Naive thymus-derived CD4-positive, alpha-beta T cell (primary cell): ENCODE measurements around the gene AZIN2. TPM values are rescaled to one million over a fixed set of nuclear protein-coding genes. Genes with fewer than 3 reads are reported as not detected.

ENCODE experiments used
- ATAC-seq: fragments of 150-1000 bp; cut with Tn5 transposase; 2 replicates; pipeline ENCODE4 v1.10.0; 2021; ENCODE audit warnings: mild to moderate bottlenecking, moderate library complexity
- CTCF ChIA-PET: fragments of 350-600 bp; sonication (Branson Sonifier 250); formaldehyde crosslinking; loops from one replicate; lab custom pipeline; 2021; ENCODE audit warnings: antibody characterized with exemption; lab: Charles Lee
- POLR2A ChIA-PET: fragments of 350-600 bp; sonication (Branson Sonifier 250); formaldehyde crosslinking; loops from one replicate; lab custom pipeline; 2021; ENCODE audit warnings: antibody characterized with exemption, inconsistent platforms; lab: Charles Lee
- DNase-seq, 9 donors: peaks; one replicate each; pipeline versions ENCODE4 v3.0.0 to v3.0.0-alpha.2; 2020 to 2022; ENCODE audit warnings: mixed read lengths in 1 of 9
- H3K27ac ChIP-seq: one replicate; pipeline ENCODE4 v1.7.0; 2013; ENCODE audit warnings: mild to moderate bottlenecking, low read depth, low read length, moderate library complexity
- H3K27me3 ChIP-seq, 2 donors: one replicate each; pipeline ENCODE4 v1.7.0; 2013; ENCODE audit warnings: low read length in 2 of 2, mild to moderate bottlenecking in 2 of 2, moderate library complexity in 2 of 2; ENCODE audit not compliant: control insufficient read depth in 2 of 2, insufficient read depth in 2 of 2
- H3K36me3 ChIP-seq, 3 experiments: 1 replicate in 2 of 3; 2 replicates in 1 of 3; pipeline ENCODE4 v1.7.0; 2013; ENCODE audit warnings: low read length in 3 of 3, mild to moderate bottlenecking in 3 of 3, moderate library complexity in 1 of 3; ENCODE audit not compliant: insufficient read depth in 3 of 3, control insufficient read depth in 2 of 3
- H3K4me1 ChIP-seq, 2 donors: one replicate each; pipeline ENCODE4 v1.7.0; 2013; ENCODE audit warnings: low read length in 2 of 2, mild to moderate bottlenecking in 2 of 2, moderate library complexity in 1 of 2; ENCODE audit not compliant: control insufficient read depth in 2 of 2, insufficient read depth in 2 of 2
- H3K4me3 ChIP-seq: 2 replicates; pipeline ENCODE4 v1.7.0; 2013; ENCODE audit warnings: mild to moderate bottlenecking, low read length
- H3K9me3 ChIP-seq, 3 experiments: 1 replicate in 2 of 3; 2 replicates in 1 of 3; pipeline ENCODE4 v1.7.0; 2013; ENCODE audit warnings: low read length in 3 of 3; ENCODE audit not compliant: control insufficient read depth in 2 of 3
- H3K27ac Mint-ChIP-seq, 9 donors: one replicate each; pipeline ENCODE4 v1.8.0; 2020 to 2022; ENCODE audit warnings: mixed read lengths in 9 of 9, mild to moderate bottlenecking in 8 of 9, moderate library complexity in 5 of 9, inconsistent platforms in 2 of 9
- H3K27me3 Mint-ChIP-seq, 5 donors: one replicate each; pipeline ENCODE4 v1.8.0; 2021 to 2022; ENCODE audit warnings: mixed read lengths in 5 of 5, mild to moderate bottlenecking in 1 of 5
- H3K36me3 Mint-ChIP-seq, 5 donors: one replicate each; pipeline ENCODE4 v1.8.0; 2020 to 2022; ENCODE audit warnings: mixed read lengths in 5 of 5, mild to moderate bottlenecking in 3 of 5, inconsistent platforms in 1 of 5
- H3K4me1 Mint-ChIP-seq, 7 donors: one replicate each; pipeline ENCODE4 v1.8.0; 2020 to 2022; ENCODE audit warnings: mixed read lengths in 7 of 7, mild to moderate bottlenecking in 3 of 7, inconsistent platforms in 1 of 7
- H3K4me3 Mint-ChIP-seq, 10 donors: one replicate each; pipeline ENCODE4 v1.8.0; 2020 to 2022; ENCODE audit warnings: mild to moderate bottlenecking in 10 of 10, mixed read lengths in 10 of 10, moderate library complexity in 6 of 10, inconsistent platforms in 2 of 10
- H3K9me3 Mint-ChIP-seq, 11 donors: one replicate each; pipeline ENCODE4 v1.8.0; 2020 to 2022; ENCODE audit warnings: mixed read lengths in 11 of 11, mild to moderate bottlenecking in 4 of 11, inconsistent platforms in 1 of 11, moderate library complexity in 1 of 11
- intact Hi-C, 2 donors: fragments of 100-400 bp; cut with micrococcal nuclease; formaldehyde crosslinking; loops; one replicate each; pipeline ENCODE4 v1.15.1; 2023
- polyA plus RNA-seq, 2 donors: library from polyadenylated mRNA; unstranded; fragments of 300-500 nt; fragmentation: Illumina TruSeq; gene quantifications; one replicate each; pipeline ENCODE4 v1.2.3, GENCODE V29; 2021
- total RNA-seq, 6 experiments: library from RNA in 5 of 6; stranded (reverse) in 5 of 6; gene quantifications; 1 replicate in 5 of 6; 2 replicates in 1 of 6; pipeline ENCODE4 v1.2.3 and lab custom pipeline; 2021 to 2026

Gene AZIN2
- total RNA-seq = 1 to 10 TPM; 5.3 to 9.6 (median 9.0) TPM
- 1 to 10 TPM; 4.3 to 5.1 TPM for polyA plus RNA-seq
- 9.7 reads per million, percentile 35 among the genes with 10 or more reads in this experiment for total RNA-seq (lab: John Stamatoyannopoulos, UW)

DNA sequence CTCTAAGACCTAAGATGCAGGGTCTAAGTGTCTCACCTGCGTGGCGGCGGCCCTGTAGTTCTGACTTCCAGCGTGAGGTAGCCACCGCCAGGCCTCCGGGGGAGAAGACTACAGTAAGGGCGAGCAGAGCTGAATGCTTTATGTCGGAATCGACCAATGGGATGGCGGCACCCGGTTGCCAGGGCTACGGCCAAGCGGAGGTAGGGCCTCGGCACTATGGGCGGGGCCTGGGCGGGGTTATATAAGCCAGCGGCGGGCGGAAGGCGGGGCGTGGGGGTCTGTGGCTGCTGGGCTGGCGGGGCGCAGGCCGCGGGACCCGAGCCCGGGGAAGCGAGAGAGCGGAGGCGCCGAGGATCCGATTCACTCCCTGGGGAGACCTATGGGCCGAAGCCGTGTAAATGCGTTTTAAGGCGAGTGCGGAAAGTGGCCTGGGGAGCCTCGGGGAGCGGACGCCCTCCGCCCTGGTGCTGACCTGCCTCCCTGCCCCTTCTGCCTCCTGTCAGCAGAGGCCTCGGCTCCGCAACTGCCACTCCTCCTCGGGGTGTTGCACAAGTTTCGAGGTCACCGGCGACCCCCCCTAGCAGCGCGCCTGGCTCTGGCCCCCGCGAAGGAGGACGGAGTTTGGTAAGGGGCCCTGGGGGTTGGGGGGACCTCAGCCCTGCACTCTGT, at the start of gene AZIN2:
Gene AZIN2, plus strand, starts transcription at position 269 of the 669 bp plus-strand sequence. CDS start 1,097 bp downstream, outside the sequence.
- peak within 1 kb of the TSS; percentile 68 for H3K4me3 ChIP-seq
- H3K36me3 ChIP-seq = no peaks in the 10 kb centered on the region
- no peaks in the 10 kb centered on the region for H3K9me3 ChIP-seq
- H3K27ac ChIP-seq = peak within 1 kb of the TSS; percentile 66
- ChIA-PET CTCF (interaction anchor here (1.4 to 3.0 kb wide), 2 partner anchors 14 kb away, joined by 4 to 15 read pairs; no protein-coding TSS in a partner anchor), POLR2A (interaction anchor here (0.5 to 3.8 kb wide), 7 partner anchors 18 to 737 kb away, joined by 3 to 24 read pairs (median 4); partner anchors contain the start of gene YARS1)
- peak within 1 kb of the TSS; percentile 6 to 91 (median 72) for H3K27ac Mint-ChIP-seq
- peak; percentile 94 to 99 (median 95) for DNase-seq
- peaks cover 0 to 30% (median 0%) of the 10 kb centered on the region in 5 donors for H3K27me3 Mint-ChIP-seq
- peak; percentile 99 for ATAC-seq
- no peaks in the 10 kb centered on the region for H3K27me3 ChIP-seq
- intact Hi-C loops = loop anchor here (1.0 to 10.0 kb wide), 13 partner anchors 18 to 430 kb away; partner anchors contain the start of genes RBBP4 (in 1 of the 2), RNF19B (in 1 of the 2), S100PBP (in 1 of the 2) and TRIM62 (in 1 of the 2)
- no peaks in the 10 kb centered on the region for H3K9me3 Mint-ChIP-seq
- H3K4me1 ChIP-seq = peaks cover 14 to 15% of the 10 kb centered on the region in 2 donors
- H3K4me3 Mint-ChIP-seq = peak within 1 kb of the TSS; percentile 81 to 88 (median 86)
- H3K36me3 Mint-ChIP-seq = no peaks in the 10 kb centered on the region
- H3K4me1 Mint-ChIP-seq = peaks cover 20 to 40% (median 35%) of the 10 kb centered on the region in 7 donors

DNA sequence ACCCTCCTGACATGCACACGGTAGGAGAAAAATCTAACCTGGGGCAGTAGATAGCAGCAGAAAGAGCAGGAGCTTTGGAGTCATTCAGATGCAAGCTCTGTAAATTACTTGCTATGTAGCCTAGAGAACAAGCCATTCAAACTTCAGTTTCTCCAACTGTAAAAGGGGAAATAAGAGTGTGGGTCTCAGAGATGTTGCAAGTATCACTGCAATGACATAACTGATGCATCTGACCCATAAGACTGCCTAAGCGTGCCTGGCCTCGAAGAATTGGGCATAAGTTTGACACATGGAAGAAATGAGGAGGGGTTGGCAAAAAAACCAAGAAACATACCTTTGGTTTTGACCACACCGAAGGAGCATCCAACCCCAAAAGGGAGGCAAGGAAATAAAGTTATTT, 49.4 kb upstream of the AZIN2 start:
- no peaks in the 10 kb centered on the region for H3K9me3 Mint-ChIP-seq
- ATAC-seq (no peak), DNase-seq (no peak)
- peaks cover 0 to 33% (median 15%) of the 10 kb centered on the region in 5 donors for H3K36me3 Mint-ChIP-seq
- H3K27ac Mint-ChIP-seq = peak overlapping the region in 2 of 9 donors; percentile 9 to 62
- H3K9me3 ChIP-seq = no peaks in the 10 kb centered on the region
- no peak overlapping the region for H3K27ac ChIP-seq
- POLR2A ChIA-PET = no interaction called here
- H3K4me1 ChIP-seq = peaks cover 11 to 20% of the 10 kb centered on the region in 2 donors
- no peak overlapping the region for H3K4me3 ChIP-seq
- H3K36me3 ChIP-seq = peaks cover 0 to 12% (median 0%) of the 10 kb centered on the region in 3 experiments
- peaks cover 56 to 78% (median 73%) of the 10 kb centered on the region in 7 donors for H3K4me1 Mint-ChIP-seq
- no peaks in the 10 kb centered on the region for H3K27me3 ChIP-seq
- CTCF ChIA-PET = no interaction called here
- intact Hi-C loops = no loop called here
- H3K4me3 Mint-ChIP-seq = peak overlapping the region in 4 of 10 donors; percentile 27 to 62 (median 46)
- no peaks in the 10 kb centered on the region for H3K27me3 Mint-ChIP-seq

DNA sequence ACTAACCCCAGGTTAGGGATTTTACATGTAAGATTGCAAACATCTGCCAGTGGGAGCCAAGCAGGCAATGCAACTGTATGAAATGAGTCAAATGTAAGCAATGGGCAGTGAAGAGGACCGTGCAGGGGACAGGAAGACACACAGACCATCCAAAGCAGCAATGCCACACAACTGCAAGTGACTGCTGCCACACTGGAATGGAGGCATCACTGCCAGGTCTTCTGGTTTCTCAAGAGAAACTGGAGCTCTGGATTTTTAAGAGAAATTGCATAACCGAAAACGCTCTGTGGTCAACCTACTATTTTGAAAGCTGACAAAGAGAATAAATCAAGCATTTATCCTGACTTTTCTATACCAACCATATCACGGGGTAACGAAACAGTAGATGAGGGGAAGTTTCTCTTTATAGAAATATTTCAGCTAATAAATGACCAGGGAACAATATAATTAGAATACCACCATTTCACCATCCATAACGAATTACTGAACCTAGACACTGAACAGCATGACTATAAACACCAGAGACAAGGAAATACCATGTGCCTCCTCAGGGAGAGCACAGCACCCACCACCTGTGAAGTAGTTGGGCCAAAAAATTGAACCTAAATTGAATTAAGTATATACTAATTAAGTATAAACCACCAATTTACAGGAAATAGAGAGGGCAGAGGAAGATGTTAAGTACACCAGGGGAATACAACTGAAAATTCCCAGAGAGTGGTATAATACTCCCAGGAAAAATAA, 48.7 kb upstream of the AZIN2 start:
- no peaks in the 10 kb centered on the region for H3K27me3 Mint-ChIP-seq
- no peak for ATAC-seq
- H3K27me3 ChIP-seq = no peaks in the 10 kb centered on the region
- H3K36me3 Mint-ChIP-seq = peaks cover 0 to 33% (median 15%) of the 10 kb centered on the region in 5 donors
- intact Hi-C loops = no loop called here
- peak overlapping the region in 6 of 10 donors; percentile 7 to 60 (median 27) for H3K4me3 Mint-ChIP-seq
- H3K4me1 Mint-ChIP-seq = peaks cover 56 to 86% (median 73%) of the 10 kb centered on the region in 7 donors
- H3K36me3 ChIP-seq = peaks cover 0 to 15% (median 0%) of the 10 kb centered on the region in 3 experiments
- CTCF ChIA-PET = no interaction called here
- H3K27ac Mint-ChIP-seq = peak overlapping the region in 1 of 9 donors; percentile 7
- no peaks in the 10 kb centered on the region for H3K9me3 ChIP-seq
- POLR2A ChIA-PET = no interaction called here
- H3K27ac ChIP-seq = no peak overlapping the region
- DNase-seq = no peak
- H3K4me3 ChIP-seq = no peak overlapping the region
- peaks cover 11 to 25% of the 10 kb centered on the region in 2 donors for H3K4me1 ChIP-seq
- peaks cover 0 to 3% (median 0%) of the 10 kb centered on the region in 11 donors for H3K9me3 Mint-ChIP-seq

DNA sequence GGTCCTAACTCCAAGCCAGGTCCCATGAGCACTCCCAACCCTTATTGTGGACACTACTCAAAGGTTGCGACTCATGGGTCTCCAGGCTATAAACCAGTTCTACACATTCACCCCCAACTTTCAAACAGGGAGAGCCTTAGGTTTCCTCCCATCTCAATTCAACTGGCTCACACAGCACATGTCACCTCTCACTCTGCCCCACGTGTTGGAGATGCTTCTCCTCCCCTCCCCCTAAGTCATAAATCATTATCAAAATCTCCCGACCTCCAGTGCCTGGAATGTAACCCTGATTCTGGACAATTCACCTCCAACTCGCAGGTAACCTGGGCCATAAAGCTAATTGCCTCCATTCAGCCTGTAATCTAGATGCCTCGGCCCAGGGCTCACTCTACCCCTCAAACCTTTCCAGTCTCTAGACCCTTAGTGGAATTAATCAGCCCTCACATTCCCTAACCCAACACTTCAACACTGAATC, 44.9 kb upstream of the AZIN2 start:
- H3K4me1 Mint-ChIP-seq = peaks cover 42 to 58% (median 54%) of the 10 kb centered on the region in 7 donors
- ChIA-PET CTCF (no interaction called here), POLR2A (interaction anchor here (1.0 kb wide), 1 partner anchor 71 kb away, joined by 3 read pairs; the partner anchor contains the start of gene RNF19B)
- Histone ChIP-seq H3K4me1 (peaks cover 11 to 25% of the 10 kb centered on the region in 2 donors), H3K27ac (peak overlapping the region; percentile 73), H3K4me3 (peak overlapping the region; percentile 70), H3K27me3 (no peaks in the 10 kb centered on the region), H3K9me3 (no peaks in the 10 kb centered on the region), H3K36me3 (peaks cover 0 to 5% (median 0%) of the 10 kb centered on the region in 3 experiments)
- H3K4me3 Mint-ChIP-seq = peak overlapping the region; percentile 92 to 99 (median 96)
- ATAC-seq (no peak), DNase-seq (peak in 3 of 9 donors; percentile 7 to 34 (median 7))
- intact Hi-C loops = loop anchor here (1.0 to 5.0 kb wide), 7 partner anchors 53 to 386 kb away; partner anchors contain the start of genes S100PBP (in 2 of the 2), YARS1 (in 2 of the 2), RNF19B (in 1 of the 2) and ZBTB8OS (in 1 of the 2)
- peaks cover 0 to 3% (median 0%) of the 10 kb centered on the region in 11 donors for H3K9me3 Mint-ChIP-seq
- peaks cover 0 to 22% (median 10%) of the 10 kb centered on the region in 5 donors for H3K36me3 Mint-ChIP-seq
- H3K27me3 Mint-ChIP-seq = no peaks in the 10 kb centered on the region
- peak overlapping the region; percentile 74 to 96 (median 88) for H3K27ac Mint-ChIP-seq

DNA sequence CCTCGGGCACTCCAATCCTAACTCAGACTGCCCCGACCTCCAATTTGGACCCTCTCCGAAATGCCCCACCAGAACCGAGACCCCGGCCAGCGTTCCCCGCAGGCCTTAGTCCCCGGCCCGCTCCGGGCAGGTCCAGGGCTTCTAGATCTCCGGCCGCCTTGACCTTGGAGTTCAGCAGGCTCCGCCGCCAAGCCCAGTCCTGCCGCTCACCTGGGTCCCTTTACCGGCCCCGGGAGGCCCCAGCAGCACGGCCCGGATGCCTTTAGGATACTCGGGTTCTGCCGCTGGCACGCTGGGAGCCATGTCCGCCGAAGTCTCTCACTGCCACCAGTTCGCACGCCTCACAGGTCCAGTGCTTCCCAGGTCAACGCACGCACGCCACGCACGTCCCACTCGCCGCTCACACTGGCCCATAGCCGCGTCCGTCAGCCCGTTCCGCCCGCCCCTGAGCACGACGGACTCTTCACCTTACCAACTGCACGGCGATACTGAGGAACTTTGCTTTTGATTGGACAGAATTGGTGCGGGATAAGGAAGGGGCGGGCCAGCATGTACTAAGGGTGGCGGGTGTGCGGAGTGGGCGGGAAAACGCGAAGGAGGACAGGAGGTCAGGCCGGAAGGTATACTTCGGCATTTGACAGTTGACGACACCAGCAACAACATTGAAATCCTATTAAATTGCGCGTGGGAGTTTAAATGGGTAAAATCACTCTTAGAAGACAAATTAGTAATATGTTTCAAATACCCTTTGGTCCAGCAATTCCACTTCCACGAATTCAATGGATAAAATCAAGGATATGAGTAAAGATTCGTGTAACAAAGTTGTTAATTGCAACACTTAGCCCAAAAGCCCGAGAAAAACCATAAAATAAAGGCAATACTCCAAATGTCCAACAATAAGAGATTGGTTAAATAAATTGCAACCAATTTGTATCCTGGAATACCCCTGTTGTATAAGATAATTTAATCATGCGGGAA, 44.1 kb upstream of the AZIN2 start, which contains the start of gene AK2:
Gene AK2, minus strand, starts transcription at position 358 of the 978 bp plus-strand sequence. Its CDS starts 55 bp downstream, at position 303.
- Histone ChIP-seq H3K27me3 (no peaks in the 10 kb centered on the region), H3K9me3 (no peaks in the 10 kb centered on the region), H3K4me1 (peaks cover 11 to 24% of the 10 kb centered on the region in 2 donors), H3K36me3 (peaks cover 0 to 5% (median 0%) of the 10 kb centered on the region in 3 experiments), H3K27ac (peak within 1 kb of the TSS; percentile 73), H3K4me3 (peak within 1 kb of the TSS; percentile 70)
- peak within 1 kb of the TSS; percentile 92 to 99 (median 96) for H3K4me3 Mint-ChIP-seq
- H3K36me3 Mint-ChIP-seq = peaks cover 0 to 17% (median 4%) of the 10 kb centered on the region in 5 donors
- peak within 1 kb of the TSS; percentile 74 to 96 (median 89) for H3K27ac Mint-ChIP-seq
- H3K4me1 Mint-ChIP-seq = peaks cover 35 to 50% (median 46%) of the 10 kb centered on the region in 7 donors
- ChIA-PET CTCF (no interaction called here), POLR2A (no interaction called here)
- ATAC-seq = peak; percentile 100
- intact Hi-C loops = loop anchor here (1.0 to 5.0 kb wide), 10 partner anchors 44 to 387 kb away; partner anchors contain the start of genes AZIN2 (in 2 of the 2), RNF19B (in 2 of the 2), S100PBP (in 2 of the 2) and YARS1 (in 2 of the 2)
- peaks cover 0 to 3% (median 0%) of the 10 kb centered on the region in 11 donors for H3K9me3 Mint-ChIP-seq
- DNase-seq = peak; percentile 63 to 91 (median 84)
- peaks cover 0 to 1% (median 0%) of the 10 kb centered on the region in 5 donors for H3K27me3 Mint-ChIP-seq
